H9 (cell line): ENCODE results near the gene CCDC9B. TPM values are rescaled to one million over a fixed set of nuclear protein-coding genes. Genes with fewer than 3 reads are reported as not detected.

Experiments used
- DNase-seq: peaks from one replicate; pipeline ENCODE4 v3.0.0-alpha.2; 2017
- H2AFZ ChIP-seq: one replicate; pipeline ENCODE4 v1.6.1; 2013; ENCODE audit warnings: mild to moderate bottlenecking, low read length, control low read depth, moderate library complexity
- H2AK5ac ChIP-seq: 2 replicates; pipeline ENCODE4 v1.6.1; 2013; ENCODE audit warnings: low read length, control low read depth, mixed read lengths; ENCODE audit not compliant: insufficient read length
- H2BK120ac ChIP-seq: one replicate; pipeline ENCODE4 v1.6.1; 2013; ENCODE audit warnings: low read depth, mild to moderate bottlenecking, low read length, control low read depth, inconsistent platforms; ENCODE audit not compliant: poor library complexity, severe bottlenecking
- H2BK12ac ChIP-seq: 2 replicates; pipeline ENCODE4 v1.6.1; 2013; ENCODE audit warnings: low read length, control low read depth, mixed read lengths, low read depth; ENCODE audit not compliant: insufficient read length
- H2BK15ac ChIP-seq: 2 replicates; pipeline ENCODE4 v1.6.1; 2013; ENCODE audit warnings: low read depth, low read length, control low read depth
- H2BK20ac ChIP-seq: one replicate; pipeline ENCODE4 v1.6.1; 2013; ENCODE audit warnings: low read depth, mild to moderate bottlenecking, low read length, control low read depth, inconsistent platforms; ENCODE audit not compliant: poor library complexity, severe bottlenecking
- H2BK5ac ChIP-seq: 2 replicates; pipeline ENCODE4 v1.6.1; 2013; ENCODE audit warnings: low read length, control low read depth, mixed read lengths; ENCODE audit not compliant: insufficient read length
- H3K14ac ChIP-seq: 2 replicates; pipeline ENCODE4 v1.6.1; 2013; ENCODE audit warnings: low read length, control low read depth; ENCODE audit not compliant: insufficient read depth
- H3K18ac ChIP-seq: 2 replicates; pipeline ENCODE4 v1.6.1; 2013; ENCODE audit warnings: low read depth, mild to moderate bottlenecking, mixed read lengths, low read length, control low read depth; ENCODE audit not compliant: insufficient read length
- H3K23ac ChIP-seq: 2 replicates; pipeline ENCODE4 v1.6.1; 2013; ENCODE audit warnings: low read length, control low read depth, mixed read lengths, low read depth; ENCODE audit not compliant: insufficient read length
- H3K23me2 ChIP-seq: 2 replicates; pipeline ENCODE4 v1.6.1; 2013; ENCODE audit warnings: low read depth, mild to moderate bottlenecking, mixed read lengths, low read length, control low read depth; ENCODE audit not compliant: insufficient read length, poor library complexity, severe bottlenecking
- H3K27ac ChIP-seq: 2 replicates; pipeline ENCODE4 v1.5.1; 2013; ENCODE audit warnings: low read length, control low read depth, mixed read lengths, low read depth; ENCODE audit not compliant: insufficient read length
- H3K27me3 ChIP-seq: 2 replicates; pipeline ENCODE4 v1.6.1; 2013; ENCODE audit warnings: low read length, control low read depth, inconsistent platforms; ENCODE audit not compliant: insufficient read depth
- H3K4ac ChIP-seq: 2 replicates; pipeline ENCODE4 v1.6.1; 2013; ENCODE audit warnings: low read depth, mild to moderate bottlenecking, control low read depth, inconsistent platforms, low read length, moderate library complexity
- H3K4me1 ChIP-seq: 2 replicates; pipeline ENCODE4 v1.6.1; 2013; ENCODE audit warnings: low read length, control low read depth, inconsistent platforms; ENCODE audit not compliant: insufficient read depth
- H3K4me2 ChIP-seq: 2 replicates; pipeline ENCODE4 v1.6.1; 2013; ENCODE audit warnings: low read length, control low read depth, mixed read lengths; ENCODE audit not compliant: insufficient read length, insufficient read depth
- H3K56ac ChIP-seq: 2 replicates; pipeline ENCODE4 v1.6.1; 2013; ENCODE audit warnings: low read depth, mild to moderate bottlenecking, mixed read lengths, low read length, control low read depth; ENCODE audit not compliant: insufficient read length
- H3K79me1 ChIP-seq: 2 replicates; pipeline ENCODE4 v1.6.1; 2013; ENCODE audit warnings: low read depth, mild to moderate bottlenecking, moderate library complexity, low read length, control low read depth, inconsistent platforms; ENCODE audit not compliant: insufficient read depth, poor library complexity, severe bottlenecking
- H3K79me2 ChIP-seq: 2 replicates; pipeline ENCODE4 v1.6.1; 2013; ENCODE audit warnings: low read length, control low read depth, inconsistent platforms; ENCODE audit not compliant: insufficient read depth
- H3K9ac ChIP-seq: 2 replicates; pipeline ENCODE4 v1.6.1; 2013; ENCODE audit warnings: low read length, control low read depth, mixed read lengths; ENCODE audit not compliant: insufficient read length; ENCODE audit errors: extremely low read depth
- H3K9me3 ChIP-seq: one replicate; pipeline ENCODE4 v1.6.1; 2013; ENCODE audit warnings: low read depth, low read length, inconsistent platforms; ENCODE audit not compliant: control insufficient read depth
- H3T11ph ChIP-seq: one replicate; pipeline ENCODE4 v1.6.1; 2013; ENCODE audit warnings: mild to moderate bottlenecking, low read length, control low read depth, inconsistent platforms
- H4K20me1 ChIP-seq: one replicate; pipeline ENCODE4 v1.6.1; 2013; ENCODE audit not compliant: control insufficient read depth, insufficient read length, insufficient read depth
- H4K5ac ChIP-seq: 2 replicates; pipeline ENCODE4 v1.6.1; 2013; ENCODE audit warnings: low read depth, mild to moderate bottlenecking, mixed read lengths, low read length, control low read depth; ENCODE audit not compliant: insufficient read length
- H4K8ac ChIP-seq: replicated peaks from 2 replicates; pipeline ENCODE4 v1.6.1; 2013; ENCODE audit warnings: low read length, control low read depth, mixed read lengths, low read depth; ENCODE audit not compliant: insufficient read length
- H4K91ac ChIP-seq: 2 replicates; pipeline ENCODE4 v1.6.1; 2013; ENCODE audit warnings: low read depth, mild to moderate bottlenecking, moderate library complexity, mixed read lengths, low read length, control low read depth; ENCODE audit not compliant: insufficient read length
- H3K27ac Mint-ChIP-seq, 3 experiments: 2 replicates in 2 of 3; 3 replicates in 1 of 3; pipeline ENCODE4 v1.8.0; 2020 to 2021; ENCODE audit warnings: mixed read lengths in 3 of 3, mild to moderate bottlenecking in 1 of 3, moderate library complexity in 1 of 3
- H3K27me3 Mint-ChIP-seq: 2 replicates; pipeline ENCODE4 v1.8.0; 2021; ENCODE audit warnings: low read depth, mild to moderate bottlenecking, moderate library complexity, mixed read lengths
- H3K36me3 Mint-ChIP-seq, 3 experiments: 2 replicates in 2 of 3; 3 replicates in 1 of 3; pipeline ENCODE4 v1.8.0; 2020 to 2021; ENCODE audit warnings: low read depth in 3 of 3, mixed read lengths in 3 of 3; ENCODE audit not compliant: insufficient read depth in 1 of 3
- H3K4me1 Mint-ChIP-seq, 2 experiments: 2 replicates each; pipeline ENCODE4 v1.8.0; 2020; ENCODE audit warnings: mixed read lengths in 2 of 2
- H3K4me3 Mint-ChIP-seq, 2 experiments: 2 replicates in 1 of 2; 3 replicates in 1 of 2; pipeline ENCODE4 v1.8.0; 2020 to 2021; ENCODE audit warnings: mild to moderate bottlenecking in 2 of 2, mixed read lengths in 2 of 2, moderate library complexity in 1 of 2
- H3K9me3 Mint-ChIP-seq, 2 experiments: 2 replicates in 1 of 2; 3 replicates in 1 of 2; pipeline ENCODE4 v1.8.0; 2020; ENCODE audit warnings: mild to moderate bottlenecking in 2 of 2, mixed read lengths in 2 of 2, moderate library complexity in 1 of 2
- CTCF ChIP-seq: fragments of 200-600 bp; sonication (generic); conservative IDR thresholded peaks from 3 replicates; pipeline ENCODE4 v1.8.0; 2021; ENCODE audit warnings: antibody characterized with exemption, mild to moderate bottlenecking
- WGBS: extraction: QIAGEN DNeasy Blood & Tissue Kit; methylation state at CpG from one replicate; pipeline ENCODE4 v1.1.7; 2013; ENCODE audit warnings: missing lambda C conversion rate, low lambda C conversion rate, mixed read lengths; ENCODE audit not compliant: insufficient read length; ENCODE audit errors: extremely low coverage; 5-methylcytosine and 5-hydroxymethylcytosine counted together
- total RNA-seq: library from RNA; stranded (reverse); gene quantifications from 2 replicates; pipeline ENCODE4 v1.2.1, GENCODE V29; 2021

The CCDC9B gene
- total RNA-seq, 1 experiment from 2014 or later: 0.48 TPM

- Histone ChIP-seq H3K79me1 (no peaks in the 10 kb centered on the region), H2BK15ac (no peak overlapping the region), H3K4me1 (peaks cover 3% of the 10 kb centered on the region), H3K56ac (no peak overlapping the region), H2AFZ (no peak overlapping the region), H2BK12ac (no peak overlapping the region), H3K4ac (no peak overlapping the region), H2BK20ac (no peak overlapping the region), H3K27ac (no peak overlapping the region), H2BK120ac (no peak overlapping the region), H4K20me1 (no peaks in the 10 kb centered on the region), H3K23me2 (peaks cover 8% of the 10 kb centered on the region), H3K23ac (no peak overlapping the region), H4K8ac (no peak overlapping the region), H4K5ac (no peak overlapping the region), H2AK5ac (no peak overlapping the region), H3K4me2 (no peak overlapping the region), H3K18ac (no peak overlapping the region), H3K27me3 (peaks cover 13% of the 10 kb centered on the region; the same call in 1 of the 2 replicates), H3K9me3 (no peaks in the 10 kb centered on the region), H3T11ph (no peak overlapping the region), H3K14ac (no peak overlapping the region), H4K91ac (no peak overlapping the region), H2BK5ac (no peak overlapping the region), H3K9ac (no peak overlapping the region), H3K79me2 (no peaks in the 10 kb centered on the region)
- Mint-ChIP-seq H3K9me3 (peaks cover 10% of the 10 kb centered on the region in 2 experiments), H3K4me1 (peaks cover 12 to 25% of the 10 kb centered on the region in 2 experiments), H3K4me3 (no peak overlapping the region), H3K36me3 (peaks cover 0 to 11% (median 5%) of the 10 kb centered on the region in 3 experiments; a peak in 5 of 7 replicates), H3K27me3 (peaks cover 70% of the 10 kb centered on the region), H3K27ac (no peak overlapping the region)
- no CpG with 5 or more reads among the region's 1 CpG for WGBS
- no peak for TF ChIP-seq CTCF
- DNase-seq: no peak
Observed at GRCh38 chr15:40295297-40295696, 45.4 kb downstream of the CCDC9B start.
